ENCODE data around the gene RHOB.

GRCh38 chr2:20410556-20411277, 36.2 kb upstream of the RHOB start:
- TF ChIP-seq POLR2A (IDR thresholded peaks at IDR 0.05) (no peak), CTCF (IDR thresholded peaks at IDR 0.05) (no peak)

Data from tibial nerve (tissue), 3 donors.